ENCODE data around the gene SSMEM1.

Gene SSMEM1

GRCh38 chr7:130207642-130208041, at the start of gene SSMEM1:
Gene SSMEM1, plus strand, starts transcription at chr7:130207860. Its CDS starts 51 bp downstream, at chr7:130207911.
- no peak for DNase-seq (ENCODE audit: extremely low spot score)
- no peak for TF ChIP-seq CTCF (IDR thresholded peaks at IDR 0.05; ENCODE audit: control extremely low read depth, extremely low read depth, low read depth, missing control alignments)
- ChIA-PET CTCF (interaction anchor here (0.6 kb wide), 1 partner anchor 87 kb away, joined by 3 read pairs; no protein-coding TSS in a partner anchor), POLR2A (no interaction called here)

- ChIA-PET CTCF (interaction anchor here (1.0 to 1.9 kb wide), 2 partner anchors 11 to 98 kb away, joined by 3 to 7 read pairs; no protein-coding TSS in a partner anchor), POLR2A (no interaction called here)
- no peak for DNase-seq (ENCODE audit: extremely low spot score)
- no peak for TF ChIP-seq CTCF (IDR thresholded peaks at IDR 0.05; ENCODE audit: control extremely low read depth, extremely low read depth, low read depth, missing control alignments)
Measured at GRCh38 chr7:130160023-130160422, 47.6 kb upstream of the SSMEM1 start.

- DNase-seq (ENCODE audit: extremely low spot score): no peak
- ChIA-PET POLR2A (no interaction called here), CTCF (interaction anchor here (0.9 to 1.9 kb wide), 4 partner anchors 11 to 880 kb away, joined by 3 to 7 read pairs (median 3); no protein-coding TSS in a partner anchor)
- no peak for TF ChIP-seq CTCF (IDR thresholded peaks at IDR 0.05; ENCODE audit: control extremely low read depth, extremely low read depth, low read depth, missing control alignments)
Measured at GRCh38 chr7:130160455-130160854, 47.2 kb upstream of the SSMEM1 start.

- ChIA-PET CTCF (interaction anchor here (1.9 kb wide), 1 partner anchor 9 kb away, joined by 7 read pairs; no protein-coding TSS in a partner anchor), POLR2A (no interaction called here)
- no peak for DNase-seq (ENCODE audit: extremely low spot score)
- TF ChIP-seq CTCF (IDR thresholded peaks at IDR 0.05; ENCODE audit: control extremely low read depth, extremely low read depth, low read depth, missing control alignments): no peak
Measured at GRCh38 chr7:130162196-130162595, 45.5 kb upstream of the SSMEM1 start.

- POLR2A ChIA-PET: no interaction called here
- TF ChIP-seq CTCF (IDR thresholded peaks at IDR 0.05; ENCODE audit: control extremely low read depth, extremely low read depth, low read depth, missing control alignments): no peak
- CTCF ChIA-PET: no interaction called here
- DNase-seq (ENCODE audit: extremely low spot score): no peak
Measured at GRCh38 chr7:130174237-130174959, 33.3 kb upstream of the SSMEM1 start.

- CTCF ChIA-PET: interaction anchor here (0.6 to 1.1 kb wide), 4 partner anchors 12 to 580 kb away, joined by 3 to 5 read pairs (median 3); no protein-coding TSS in a partner anchor
Measured at GRCh38 chr7:130178251-130178650, 29.4 kb upstream of the SSMEM1 start.

More at GRCh38 chr7:130178251-130178650, 29.4 kb upstream of the SSMEM1 start:
- TF ChIP-seq CTCF (IDR thresholded peaks at IDR 0.05; ENCODE audit: control extremely low read depth, extremely low read depth, low read depth, missing control alignments): no peak
- DNase-seq (ENCODE audit: extremely low spot score): no peak
- POLR2A ChIA-PET: interaction anchor here (0.6 kb wide), 1 partner anchor 168 kb away, joined by 3 read pairs; no protein-coding TSS in a partner anchor
